Measurements from ENCODE around the gene SC5D. TPM values are rescaled to one million over a fixed set of nuclear protein-coding genes. Genes with fewer than 3 reads are reported as not detected.

The SC5D gene
- total and polyA plus RNA-seq, 2 of the 8 experiments (the other 6 are each of a cell fraction or from before 2014, with no cell fraction given) = 73.9 to 90.3 TPM

DNA sequence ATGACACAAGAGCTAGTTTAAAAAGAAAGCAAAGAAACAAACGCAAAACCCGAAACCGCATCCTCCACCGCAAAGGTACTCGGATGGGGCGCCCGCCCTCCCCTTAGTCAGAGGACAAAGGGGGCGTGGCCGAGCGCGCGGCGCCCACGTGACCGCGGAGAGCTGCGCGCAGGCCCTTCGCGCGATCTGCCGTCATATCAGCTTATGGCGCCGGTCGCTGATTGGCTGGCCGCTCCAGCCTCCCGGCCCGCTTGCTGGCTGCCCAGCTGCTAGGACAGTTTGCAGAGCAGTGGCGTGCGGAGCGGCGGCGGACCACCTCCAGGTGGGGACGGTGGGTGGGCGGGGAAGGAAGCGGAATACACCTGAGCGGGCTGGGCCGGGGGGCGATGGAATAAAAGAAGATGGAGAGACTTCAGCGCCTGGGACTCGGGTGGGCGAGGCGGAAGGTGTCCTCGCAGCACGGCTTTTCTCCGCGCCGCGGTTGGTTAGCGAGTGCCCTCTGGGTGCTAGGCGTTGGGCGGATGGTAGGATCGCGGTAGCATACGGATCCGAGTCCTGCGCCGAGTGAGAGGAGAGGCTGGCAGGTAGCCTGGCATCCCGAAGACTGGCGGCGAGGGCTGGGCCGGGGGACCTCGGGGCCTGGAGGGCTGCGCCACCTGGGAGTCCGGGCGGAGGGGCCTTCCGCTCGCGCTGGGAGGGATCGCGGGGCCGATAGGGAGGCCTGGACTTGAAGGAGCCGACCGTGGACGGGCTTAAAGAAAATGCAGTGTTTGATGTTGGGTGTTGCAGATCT, at the start of gene SC5D (continued):
- TF ChIP-seq, protein P1, sequence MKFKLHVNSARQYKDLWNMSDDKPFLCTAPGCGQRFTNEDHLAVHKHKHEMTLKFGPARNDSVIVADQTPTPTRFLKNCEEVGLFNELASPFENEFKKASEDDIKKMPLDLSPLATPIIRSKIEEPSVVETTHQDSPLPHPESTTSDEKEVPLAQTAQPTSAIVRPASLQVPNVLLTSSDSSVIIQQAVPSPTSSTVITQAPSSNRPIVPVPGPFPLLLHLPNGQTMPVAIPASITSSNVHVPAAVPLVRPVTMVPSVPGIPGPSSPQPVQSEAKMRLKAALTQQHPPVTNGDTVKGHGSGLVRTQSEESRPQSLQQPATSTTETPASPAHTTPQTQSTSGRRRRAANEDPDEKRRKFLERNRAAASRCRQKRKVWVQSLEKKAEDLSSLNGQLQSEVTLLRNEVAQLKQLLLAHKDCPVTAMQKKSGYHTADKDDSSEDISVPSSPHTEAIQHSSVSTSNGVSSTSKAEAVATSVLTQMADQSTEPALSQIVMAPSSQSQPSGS (IDR thresholded peaks at IDR 0.05; ENCODE audit: low read length) = no peak
- no peak for TF ChIP-seq CBX5 (IDR thresholded peaks at IDR 0.05; ENCODE audit: low read depth, low read length)
- TF ChIP-seq GTF2F1 (IDR thresholded peaks at IDR 0.05; ENCODE audit: borderline replicate concordance, low read depth, low read length) = no peak

Measured in H1 (cell line).